ENCODE results near the gene HNRNPR.
"Not testable (repeated sequence)": the region's sequence is repeated elsewhere in the genome, so short reads cannot be mapped to it uniquely, and the experiment has no call there.

Gene HNRNPR

DNA sequence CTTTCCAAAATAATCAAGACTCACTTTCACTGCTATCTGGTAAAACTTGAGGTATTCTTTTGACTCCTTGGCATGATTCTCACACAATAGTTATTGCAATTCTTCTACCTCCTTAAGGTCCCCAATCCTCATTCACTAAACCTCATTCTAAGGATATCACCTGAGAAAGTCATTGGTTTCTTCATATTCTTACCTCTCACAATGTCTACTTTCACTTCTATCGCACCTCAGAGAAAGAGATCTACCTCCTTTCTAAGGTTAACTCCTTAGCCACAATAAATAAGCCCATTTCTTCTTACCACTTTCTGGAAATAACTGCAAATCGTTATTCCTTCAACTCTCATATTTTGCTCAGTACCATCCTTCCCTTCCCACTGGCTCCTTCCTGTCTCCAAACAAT is 18.7 kb downstream of the HNRNPR start:
- no peak for DNase-seq (ENCODE audit: low spot score)

DNA sequence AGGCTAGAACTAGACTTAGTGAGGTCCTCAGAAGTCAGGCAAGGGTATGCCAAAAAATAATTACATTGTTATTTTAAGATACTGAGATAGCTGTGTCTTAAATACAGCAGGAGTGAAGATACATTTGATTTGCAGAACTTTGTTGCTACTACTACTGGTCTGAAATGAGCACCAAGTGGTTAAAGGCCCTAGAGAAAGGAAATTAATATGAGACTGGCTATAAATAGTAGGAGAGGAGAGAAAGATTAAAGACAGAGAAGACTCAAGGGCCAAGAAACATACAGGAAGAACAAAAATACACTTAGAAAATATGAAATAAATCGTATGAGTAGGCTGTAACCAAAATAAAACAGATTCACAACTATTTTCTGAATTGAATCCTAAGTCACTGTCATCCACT is 21.3 kb downstream of the HNRNPR start:
- DNase-seq (ENCODE audit: low spot score): no peak

DNA sequence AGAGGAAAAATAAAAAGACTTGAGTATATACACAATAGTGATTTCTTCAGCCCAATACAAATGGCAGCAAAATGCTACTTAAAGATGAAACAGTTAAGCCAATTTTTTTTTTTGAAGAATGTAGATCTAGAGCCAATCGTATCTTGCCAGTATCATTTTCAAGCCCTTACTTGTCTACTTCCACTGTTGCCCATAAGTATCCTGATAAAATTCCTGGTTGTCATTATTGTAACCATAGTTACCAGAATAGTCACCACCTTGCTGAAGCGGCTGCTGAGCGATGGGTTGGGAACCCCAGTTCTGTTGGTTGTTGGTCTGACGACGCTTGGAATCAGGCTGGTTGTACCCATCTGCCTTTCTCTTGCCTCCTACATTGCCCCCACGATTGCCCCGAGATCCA is 33.8 kb downstream of the HNRNPR start:
- not testable (repeated sequence) for DNase-seq (ENCODE audit: low spot score)

DNA sequence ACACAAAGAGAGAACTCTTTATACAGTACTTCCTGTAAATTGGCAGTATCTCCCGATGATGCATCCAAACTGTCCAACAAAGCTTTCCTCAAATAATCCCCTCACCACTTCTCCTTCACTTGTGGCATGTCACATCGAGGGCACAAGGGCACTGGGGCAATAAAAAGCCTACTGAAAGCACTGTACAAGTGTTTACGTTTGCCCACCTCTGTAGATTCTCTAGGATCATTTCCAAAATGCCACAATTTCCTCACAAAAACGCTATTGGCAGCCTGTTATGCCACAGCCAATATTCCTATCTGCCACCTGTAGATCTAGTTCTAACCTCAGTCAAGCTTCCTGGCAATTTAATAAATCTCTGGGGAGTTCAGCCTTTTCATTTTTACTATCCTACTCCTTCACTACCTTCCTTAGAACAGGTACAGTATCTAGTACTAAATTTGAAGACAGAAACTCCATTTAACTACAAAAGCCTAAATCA is 39.9 kb downstream of the HNRNPR start:
- DNase-seq (ENCODE audit: low spot score): no peak

DNA sequence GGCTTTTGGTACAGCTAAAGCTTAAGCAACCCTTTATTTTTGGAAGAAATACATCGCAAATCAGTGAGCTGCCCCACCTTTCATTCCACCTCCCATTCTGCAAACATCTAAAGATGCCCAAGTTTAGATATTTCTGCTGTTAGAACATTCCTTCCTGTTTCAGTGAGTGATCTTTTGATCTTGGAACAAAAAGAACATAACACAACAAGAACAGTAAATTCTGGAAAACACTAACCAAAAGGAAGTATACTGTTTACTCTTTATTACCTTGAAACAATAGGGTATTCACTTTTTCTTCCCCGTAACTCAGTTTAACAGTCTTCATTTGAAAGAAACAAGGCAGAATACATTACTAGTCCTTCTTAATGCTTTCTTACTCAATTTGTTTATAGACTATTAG is 40.6 kb downstream of the HNRNPR start:
- no peak for DNase-seq (ENCODE audit: low spot score)

DNA sequence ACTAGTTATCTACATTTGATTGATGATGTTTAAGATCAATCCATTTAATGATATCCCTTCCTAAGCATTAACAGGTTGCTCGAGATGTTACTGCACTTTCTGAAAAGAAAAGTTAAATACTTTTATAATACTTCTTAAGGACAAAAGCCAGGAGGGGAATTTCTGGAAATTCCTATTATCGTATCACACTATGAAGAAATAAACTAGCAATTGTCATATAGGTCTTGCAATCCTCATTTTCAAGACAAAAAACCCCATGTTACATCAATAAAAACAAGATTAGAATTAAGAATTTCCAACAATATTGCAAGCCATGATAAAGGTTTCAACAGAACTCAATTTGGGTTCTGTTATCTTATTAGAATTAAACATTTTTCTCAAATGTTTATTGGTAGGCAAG is 47.2 kb downstream of the HNRNPR start:
- no peak for DNase-seq (ENCODE audit: low spot score)

DNA sequence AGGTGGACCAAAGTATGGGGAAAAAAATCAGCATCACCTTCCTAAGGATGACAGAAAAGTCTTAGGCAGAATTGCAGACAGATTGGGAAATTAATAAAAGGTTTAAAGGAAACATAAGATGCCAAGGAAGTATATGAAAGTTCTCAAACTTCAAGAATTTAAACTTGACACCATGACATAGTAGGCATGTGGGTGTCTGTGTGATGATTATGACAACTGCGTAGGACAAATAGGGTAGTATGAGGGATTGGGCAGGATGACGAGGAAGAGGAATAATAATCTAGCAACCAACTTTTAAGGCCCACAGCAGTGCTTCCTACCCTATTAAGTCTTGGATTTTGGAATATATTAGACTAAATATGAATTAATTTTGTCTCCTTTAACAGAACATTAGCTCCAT is 52.4 kb downstream of the HNRNPR start:
- no peak for DNase-seq (ENCODE audit: low spot score)

DNA sequence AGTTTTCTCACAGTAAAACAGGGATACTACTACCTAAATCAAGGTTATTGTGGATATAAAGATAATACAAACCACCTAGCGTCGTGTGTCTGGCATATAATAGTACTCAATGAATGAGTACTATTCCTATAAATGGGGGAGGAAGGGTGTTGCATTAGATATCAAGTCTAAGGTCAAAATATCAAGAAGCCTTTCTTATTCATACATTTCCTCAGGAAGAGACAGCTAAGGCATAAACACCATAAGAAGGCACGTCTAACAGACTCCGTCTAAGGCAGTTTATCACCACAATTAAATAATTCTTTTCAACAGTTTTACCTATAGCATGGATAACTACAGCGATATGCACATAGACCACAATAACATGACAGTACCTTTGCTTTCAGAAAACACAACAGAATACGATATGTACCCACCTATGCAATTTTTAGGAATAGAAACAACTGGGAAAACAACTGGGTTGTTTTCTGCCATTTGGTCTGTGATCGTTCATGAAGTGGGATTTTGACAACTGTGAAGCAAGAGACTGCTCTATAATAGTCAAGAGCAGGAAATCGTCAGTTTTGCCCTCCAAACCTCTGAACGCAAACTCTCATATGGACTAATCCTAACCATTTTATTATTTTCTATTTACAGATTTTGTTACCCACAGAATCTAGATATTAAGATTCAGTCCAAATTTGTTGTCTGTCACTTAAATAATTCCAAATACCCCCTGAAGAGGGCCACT is 53.1 kb downstream of the HNRNPR start:
- DNase-seq (ENCODE audit: low spot score): no peak

DNA sequence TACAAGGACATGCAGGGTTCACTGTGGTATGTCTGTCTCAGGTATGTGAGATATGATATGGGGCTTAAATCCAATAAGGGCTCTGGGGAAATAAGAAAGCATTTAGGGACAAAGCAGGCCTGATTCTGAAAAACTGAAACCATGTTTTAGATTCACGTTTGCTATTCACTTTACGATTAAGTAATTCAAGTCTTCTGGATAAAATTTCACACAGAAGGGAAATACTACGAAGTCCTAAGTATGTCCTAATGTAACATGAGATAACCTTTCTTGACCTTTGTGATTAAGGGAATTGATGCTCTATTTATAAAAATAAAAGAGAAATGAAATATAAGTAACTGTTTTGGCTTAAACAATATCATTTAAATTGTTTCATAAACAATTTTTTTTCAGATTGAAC is 55.4 kb downstream of the HNRNPR start:
- DNase-seq (ENCODE audit: low spot score): no peak

DNA sequence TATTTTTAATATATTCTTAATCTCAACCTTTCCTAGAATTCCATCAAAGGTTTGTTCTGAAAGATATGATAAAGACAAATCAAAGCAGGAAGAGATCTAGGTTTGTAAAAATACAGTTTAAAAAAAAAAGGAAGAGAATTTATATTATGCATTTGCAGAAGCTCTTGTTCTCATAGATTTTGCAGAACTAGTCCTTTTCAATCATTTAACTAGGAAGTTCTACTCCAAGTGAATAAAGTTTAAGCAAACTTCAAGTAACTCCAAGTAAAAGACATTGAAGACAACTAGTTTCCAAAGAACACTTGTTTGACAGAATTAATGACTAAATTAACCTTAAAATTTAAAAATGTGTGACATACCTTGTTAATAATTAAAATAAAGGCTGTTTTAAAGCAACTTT is 55.9 kb downstream of the HNRNPR start:
- no peak for DNase-seq (ENCODE audit: low spot score)

DNA sequence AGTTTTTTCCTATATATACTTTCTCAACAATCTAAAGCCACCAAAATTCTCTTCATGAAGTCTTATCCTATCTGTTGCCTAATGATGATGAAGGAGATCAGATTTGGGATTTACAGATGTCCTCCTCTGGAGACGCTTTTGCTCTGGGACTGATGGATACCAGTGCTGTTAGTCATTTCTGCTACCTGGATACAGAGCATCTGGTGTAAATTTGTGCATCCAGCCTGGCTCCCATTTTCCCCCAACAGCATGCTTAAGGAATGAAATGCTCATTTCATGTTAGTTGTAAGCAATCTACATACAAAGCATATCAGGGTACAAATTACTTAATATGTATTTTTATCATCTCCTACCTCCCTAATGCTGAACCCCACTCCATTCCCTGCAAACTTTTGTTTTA is 57.7 kb downstream of the HNRNPR start:
- no peak for DNase-seq (ENCODE audit: low spot score)

DNA sequence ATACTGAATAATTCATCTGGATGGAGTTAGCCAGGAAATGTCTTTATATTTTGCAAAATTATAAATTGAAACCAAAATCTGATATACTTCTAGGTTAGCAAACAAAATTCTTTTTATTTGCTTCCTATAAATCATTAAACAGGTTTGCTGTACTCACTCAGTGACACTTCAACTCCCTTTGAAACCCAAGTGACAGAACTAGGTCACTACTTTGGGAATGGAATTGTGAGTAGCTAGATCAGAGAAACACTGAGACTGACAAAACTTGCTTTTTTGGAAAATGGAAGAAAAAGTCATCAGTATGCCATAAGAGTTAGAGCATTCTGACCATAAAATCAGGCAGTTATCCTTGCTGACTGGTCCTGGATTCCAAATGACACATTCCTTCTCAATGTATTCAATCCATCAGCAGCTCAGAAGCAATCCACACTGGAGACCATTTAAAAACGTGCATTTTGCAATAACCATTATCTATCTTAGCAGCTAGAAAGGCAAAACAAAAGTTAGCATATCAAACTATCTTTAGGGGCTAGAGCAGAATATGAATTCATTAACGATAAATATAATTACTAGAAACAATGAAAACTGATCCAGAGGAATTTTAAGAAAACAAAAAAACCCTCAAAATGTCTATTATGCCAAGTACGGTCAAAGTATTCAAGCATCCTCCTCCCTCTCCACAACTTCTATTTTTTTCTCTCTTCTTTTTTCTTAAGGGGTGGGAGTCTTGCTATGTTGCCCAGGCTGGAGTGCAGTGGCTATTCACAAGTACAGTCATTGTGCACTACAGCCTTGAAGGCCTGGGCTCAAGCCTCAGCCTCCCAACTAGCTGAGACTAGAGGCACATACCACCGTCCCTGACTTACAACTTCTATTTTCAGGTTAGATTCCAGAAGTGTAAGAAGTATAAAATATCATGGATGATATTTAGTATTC is 60.1 kb downstream of the HNRNPR start:
- no peak for DNase-seq (ENCODE audit: low spot score)

DNA sequence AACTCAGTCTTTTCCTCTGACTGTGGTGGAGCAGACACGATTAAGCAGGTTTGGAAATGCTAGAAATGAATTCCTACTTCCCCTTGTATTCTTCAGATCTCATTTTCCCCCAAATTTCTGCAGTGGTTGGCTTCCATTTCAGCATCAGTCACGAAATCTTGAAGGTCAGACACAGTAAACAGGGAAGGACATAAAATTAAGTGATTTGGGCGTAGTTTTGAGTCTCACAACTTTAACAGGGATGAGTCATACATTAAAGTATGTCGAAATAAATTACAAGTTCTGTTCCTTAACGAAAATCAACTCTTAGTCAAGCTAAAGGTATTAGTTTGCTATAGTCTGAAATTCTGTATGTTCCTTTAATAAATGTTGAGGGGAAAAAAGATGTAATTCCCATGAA is 61.1 kb downstream of the HNRNPR start:
- no peak for DNase-seq (ENCODE audit: low spot score)

DNA sequence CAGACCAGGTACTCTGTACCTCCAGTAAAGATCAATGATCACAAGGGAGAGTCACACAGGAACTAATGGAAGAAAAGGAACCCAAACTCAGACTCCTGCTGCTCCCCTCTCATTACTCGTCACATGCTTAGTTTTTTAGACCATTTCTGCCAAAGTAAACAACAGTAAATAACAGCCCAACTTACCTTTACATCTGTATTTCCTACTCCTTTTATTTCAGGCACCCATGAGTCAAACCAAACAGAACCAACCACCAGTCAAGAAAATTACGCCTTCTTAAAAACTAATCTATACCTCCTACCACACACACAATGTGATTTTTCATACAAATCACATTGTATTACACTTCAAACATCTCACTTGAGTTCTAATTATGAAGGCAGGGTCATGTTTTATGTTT is 65.4 kb downstream of the HNRNPR start:
- no peak for DNase-seq (ENCODE audit: low spot score)

DNA sequence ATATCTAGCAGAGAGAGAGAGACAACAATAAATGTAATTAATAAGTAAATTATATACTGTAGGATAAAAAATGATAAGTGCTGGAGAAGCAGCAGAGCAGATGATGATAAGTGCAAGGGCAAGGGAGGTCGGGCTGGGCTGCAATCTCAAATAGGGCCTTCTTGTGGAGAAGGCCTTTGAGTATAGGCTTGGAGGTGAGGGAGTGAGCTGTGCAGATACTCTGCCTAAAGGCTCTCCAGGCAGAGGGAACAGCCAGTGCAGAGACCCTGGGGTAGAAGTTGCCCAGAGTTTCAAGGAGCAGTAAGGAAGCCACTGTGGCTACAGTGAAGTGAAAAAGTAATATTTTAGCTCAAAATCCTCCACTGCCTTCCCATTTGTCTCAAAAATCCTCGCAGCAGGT is 67.6 kb downstream of the HNRNPR start:
- no peak for DNase-seq (ENCODE audit: low spot score)

DNA sequence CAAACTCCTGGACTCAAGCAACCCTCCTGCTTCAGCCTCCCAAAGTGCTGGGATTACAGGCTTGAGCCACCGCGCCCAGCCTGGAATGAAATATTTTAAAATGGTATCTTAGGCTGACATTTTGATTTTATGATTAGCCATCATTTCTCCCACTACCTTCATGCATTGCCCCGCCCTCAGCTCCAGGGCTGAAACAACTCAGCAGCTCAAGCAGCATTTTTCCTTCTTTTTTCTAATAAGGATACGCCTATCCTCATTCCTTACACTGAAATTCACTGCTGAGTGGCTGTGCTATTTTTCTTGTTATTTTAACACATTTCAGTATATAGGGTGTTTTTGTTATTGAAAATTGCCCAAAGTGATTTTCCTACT is 70.0 kb downstream of the HNRNPR start:
- DNase-seq (ENCODE audit: low spot score): no peak

DNA sequence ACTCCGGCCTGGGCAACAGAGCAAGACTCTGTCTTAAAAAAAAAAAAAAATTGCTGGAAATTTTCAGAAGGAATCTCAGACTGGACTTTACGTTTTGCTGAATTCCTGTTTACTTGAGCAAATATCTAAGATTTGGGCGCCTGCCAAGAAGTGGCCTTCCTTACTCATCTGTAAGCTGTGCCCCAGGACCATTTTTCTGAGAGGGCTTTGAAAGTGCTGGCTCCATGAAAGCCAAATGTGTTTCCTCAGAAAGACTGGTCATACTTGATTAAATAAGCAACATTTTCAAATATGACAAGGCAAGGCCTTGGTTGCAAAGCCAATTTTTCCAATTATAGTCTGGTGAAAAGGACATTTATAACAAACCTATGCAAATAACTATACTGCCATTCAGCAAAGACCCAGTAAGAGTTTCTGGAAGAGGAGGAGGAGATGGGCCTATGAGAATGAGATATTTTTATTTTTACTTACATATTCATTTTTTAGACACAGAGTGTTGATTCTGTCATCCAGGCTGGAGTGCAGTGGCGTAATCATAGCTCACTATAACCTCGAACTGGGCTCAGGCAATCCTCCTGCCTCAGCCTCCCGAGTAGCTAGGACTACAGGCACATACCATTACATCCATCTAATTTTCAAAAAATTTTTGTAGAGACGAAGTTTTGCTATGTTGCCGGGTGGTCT is 70.5 kb downstream of the HNRNPR start:
- DNase-seq (ENCODE audit: low spot score): no peak

DNA sequence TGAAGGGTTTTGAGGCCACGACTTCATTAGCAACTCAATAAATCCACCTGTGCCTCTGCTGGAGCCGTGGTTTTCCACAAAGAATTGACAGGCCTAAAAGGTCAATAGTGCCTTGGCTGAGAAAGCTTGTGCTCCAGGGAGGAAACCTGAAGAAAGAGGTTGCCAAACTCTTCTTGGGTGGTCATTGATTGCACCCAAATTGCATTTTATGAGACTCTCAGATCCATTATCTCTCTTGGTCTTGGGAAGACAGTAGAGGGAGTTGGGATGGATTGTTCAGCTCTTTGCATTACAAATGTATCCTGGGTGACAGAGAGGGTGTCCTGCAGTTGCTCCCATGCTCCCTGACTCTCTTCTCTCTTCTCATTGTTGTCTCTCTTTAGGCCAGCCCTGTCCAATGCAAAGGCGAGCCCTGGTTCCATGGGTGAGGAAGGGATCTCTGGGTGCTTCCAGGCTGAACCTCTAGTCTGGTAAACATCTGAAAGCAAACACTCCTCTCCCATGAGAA is 80.7 kb downstream of the HNRNPR start:
- peak; percentile 35 for DNase-seq (ENCODE audit: low spot score)

DNA sequence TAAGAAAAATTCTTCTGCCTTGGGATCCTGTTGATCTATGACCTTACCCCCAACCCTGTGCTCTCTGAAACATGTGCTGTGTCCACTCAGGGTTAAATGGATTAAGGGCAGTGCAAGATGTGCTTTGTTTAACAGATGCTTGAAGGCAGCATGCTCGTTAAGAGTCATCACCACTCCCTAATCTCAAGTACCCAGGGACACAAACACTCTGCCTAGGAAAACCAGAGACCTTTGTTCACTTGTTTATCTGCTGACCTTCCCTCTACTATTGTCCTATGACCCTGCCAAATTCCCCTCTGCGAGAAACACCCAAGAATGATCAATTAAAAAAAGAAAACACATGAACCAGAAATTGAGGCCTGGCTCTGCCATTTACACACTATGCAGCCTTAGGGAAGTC is 86.0 kb downstream of the HNRNPR start:
- not testable (repeated sequence) for DNase-seq (ENCODE audit: low spot score)

DNA sequence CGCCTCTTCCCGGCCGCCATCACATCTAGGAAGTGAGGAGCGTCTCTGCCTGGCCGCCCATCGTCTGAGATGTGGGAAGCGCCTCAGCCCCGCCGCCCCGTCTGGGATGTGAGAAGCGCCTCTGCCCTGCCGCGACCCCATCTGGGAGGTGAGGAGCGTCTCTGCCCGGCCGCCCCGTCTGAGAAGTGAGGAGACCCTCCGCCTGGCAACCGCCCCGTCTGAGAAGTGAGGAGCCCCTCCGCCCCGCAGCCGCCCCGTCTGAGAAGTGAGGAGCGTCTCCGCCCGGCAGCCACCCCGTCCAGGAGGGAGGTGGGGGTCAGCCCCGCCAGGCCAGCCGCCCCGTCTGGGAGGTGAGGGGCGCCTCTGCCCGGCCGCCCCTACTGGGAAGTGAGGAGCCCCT is 86.7 kb downstream of the HNRNPR start:
- not testable (repeated sequence) for DNase-seq (ENCODE audit: low spot score)
